NCI-H69 (cell line): Measurements from ENCODE around the gene CCNQ.

Source experiments
- DNase-seq: peaks from one replicate; lab custom pipeline; 2025; lab: John Stamatoyannopoulos, UW

Gene CCNQ

DNA sequence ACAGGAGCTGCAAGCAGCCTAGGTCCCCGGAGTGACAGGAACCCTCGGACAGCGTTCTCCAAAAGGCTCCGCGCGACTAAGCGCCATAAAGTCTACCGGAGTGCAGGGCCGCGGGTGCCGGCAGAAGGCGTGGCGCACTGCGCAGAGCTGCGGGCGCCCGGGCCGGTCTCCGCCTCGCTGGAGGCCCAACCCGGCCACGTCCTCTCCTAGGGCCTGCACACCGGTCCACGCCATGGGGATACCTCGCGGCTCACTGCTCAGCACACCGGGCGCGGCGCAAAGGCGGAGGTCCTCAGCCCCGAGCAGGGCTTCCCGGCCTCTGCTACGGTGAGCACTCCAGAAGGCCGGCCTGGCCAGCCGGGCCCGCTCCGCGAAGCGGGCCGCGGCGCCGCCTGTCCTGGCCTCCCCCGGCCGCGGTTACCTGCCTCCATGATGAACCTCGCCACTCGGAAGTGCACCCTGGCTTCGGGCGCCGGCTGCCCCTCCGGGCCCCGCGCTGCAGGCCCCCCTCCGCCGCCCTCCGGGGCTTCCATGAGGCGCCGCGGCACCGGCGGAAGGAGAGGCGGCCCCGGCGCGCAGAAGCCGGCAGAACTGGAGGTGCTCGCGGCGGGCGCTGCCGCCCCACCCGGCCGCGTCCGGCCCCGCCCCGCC is at the start of gene CCNQ:
CCNQ (minus strand) TSS at position 599 of the 651 bp plus-strand sequence; CDS start at position 533, 66 bp downstream.
- DNase-seq = peak; percentile 51

DNA sequence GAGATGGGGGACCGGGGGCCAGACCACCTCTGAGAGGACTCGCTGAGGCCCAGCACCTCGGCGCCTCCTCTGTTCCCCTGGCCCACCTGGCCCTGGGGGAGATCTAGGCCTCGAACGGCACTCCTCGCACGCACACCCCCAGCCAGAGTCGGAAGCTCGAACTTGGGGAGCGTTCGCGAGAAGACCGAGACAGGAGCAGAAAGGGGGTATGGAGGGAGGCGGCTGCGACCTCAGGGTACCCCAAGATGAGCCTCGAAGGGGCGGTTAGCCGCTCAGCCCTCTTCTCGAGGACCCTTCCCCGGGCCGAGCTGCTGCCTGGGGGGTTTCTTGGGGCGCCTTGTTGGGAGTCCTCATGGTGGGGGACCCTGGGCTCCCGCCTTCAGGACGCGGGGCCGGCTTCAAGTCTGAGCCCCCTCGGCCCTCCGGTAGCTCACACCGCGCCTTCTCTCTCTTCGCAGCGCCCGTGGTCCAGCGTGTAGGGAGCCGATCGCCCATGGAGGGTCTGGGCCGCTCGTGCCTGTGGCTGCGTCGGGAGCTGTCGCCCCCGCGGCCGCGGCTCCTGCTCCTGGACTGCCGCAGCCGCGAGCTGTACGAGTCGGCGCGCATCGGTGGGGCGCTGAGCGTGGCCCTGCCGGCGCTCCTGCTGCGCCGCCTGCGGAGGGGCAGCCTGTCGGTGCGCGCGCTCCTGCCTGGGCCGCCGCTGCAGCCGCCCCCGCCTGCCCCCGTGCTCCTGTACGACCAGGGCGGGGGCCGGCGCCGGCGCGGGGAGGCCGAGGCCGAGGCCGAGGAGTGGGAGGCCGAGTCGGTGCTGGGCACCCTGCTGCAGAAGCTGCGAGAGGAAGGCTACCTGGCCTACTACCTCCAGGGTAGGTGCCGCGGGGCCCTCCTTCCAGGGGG is 48.8 kb upstream of the CCNQ start:
- DNase-seq = no peak

DNA sequence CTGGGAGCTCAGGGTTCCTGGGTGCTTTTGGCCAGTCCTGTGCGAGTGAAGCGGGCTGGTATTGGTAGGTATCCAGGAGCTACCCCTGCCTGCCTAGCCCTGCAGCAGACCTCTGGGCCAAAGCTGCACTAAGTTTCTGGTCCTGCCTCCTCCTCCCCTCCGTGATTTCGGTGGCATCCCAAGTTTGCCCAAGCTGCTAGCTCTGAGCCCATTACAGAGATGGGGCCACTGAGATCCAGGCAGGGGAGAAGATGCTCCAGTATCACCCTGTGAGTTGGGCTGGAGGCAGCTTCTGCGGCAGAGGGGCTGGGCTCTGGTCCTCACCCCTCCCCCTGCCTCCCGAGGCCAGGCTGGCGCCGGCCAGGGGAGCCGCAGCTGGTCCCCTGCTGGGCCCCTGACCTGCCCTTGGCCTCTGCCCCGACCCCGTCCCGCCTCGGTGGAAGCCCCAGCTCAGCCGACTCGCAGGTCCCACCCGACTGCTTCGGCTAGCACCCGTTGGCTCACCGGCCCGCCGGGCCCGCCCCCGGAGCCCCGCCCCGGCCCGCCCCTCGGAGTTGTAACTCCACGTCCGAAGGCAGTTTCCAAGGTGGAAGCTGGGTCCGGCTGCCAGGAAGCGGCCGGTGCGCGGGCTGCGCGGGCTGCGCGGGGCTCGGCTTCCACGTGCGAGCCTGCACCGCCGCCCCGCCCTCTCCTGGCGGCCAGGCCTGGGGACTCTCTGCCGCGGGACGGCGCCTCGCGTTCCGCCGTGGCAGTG is 47.9 kb upstream of the CCNQ start, which contains the start of gene DUSP9:
DUSP9 (plus strand) TSS at position 584 of the 754 bp plus-strand sequence. CDS start 751 bp downstream, outside the sequence.
- DNase-seq = peak; percentile 67

DNA sequence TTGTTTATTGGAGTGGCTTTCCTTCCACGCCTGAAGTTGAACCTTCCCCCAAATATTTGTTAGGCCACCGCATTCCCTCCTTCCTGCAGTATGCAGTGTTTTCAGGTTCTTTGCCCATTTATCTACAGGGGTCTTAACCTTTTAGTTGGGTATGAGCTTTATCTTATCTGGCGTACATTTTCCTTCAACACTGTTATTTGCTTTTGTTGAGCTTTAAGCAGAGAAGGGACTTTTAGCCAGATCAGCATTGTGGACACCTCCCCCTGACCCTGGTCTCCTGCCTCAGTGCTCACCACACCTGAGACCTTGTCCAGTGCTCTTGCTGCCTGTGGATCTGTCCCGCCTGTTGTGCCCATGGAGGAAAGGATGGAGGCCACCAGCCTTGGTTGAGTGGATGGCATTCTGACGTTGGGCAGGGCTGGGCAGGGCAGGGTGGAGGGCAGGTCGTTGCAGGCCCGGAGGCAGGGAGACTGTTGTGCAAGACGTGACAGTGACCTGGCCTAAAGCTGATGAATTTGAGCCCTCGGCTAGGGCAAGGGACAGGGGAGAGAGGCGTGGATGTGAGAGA is 47.1 kb upstream of the CCNQ start:
- DNase-seq = no peak

DNA sequence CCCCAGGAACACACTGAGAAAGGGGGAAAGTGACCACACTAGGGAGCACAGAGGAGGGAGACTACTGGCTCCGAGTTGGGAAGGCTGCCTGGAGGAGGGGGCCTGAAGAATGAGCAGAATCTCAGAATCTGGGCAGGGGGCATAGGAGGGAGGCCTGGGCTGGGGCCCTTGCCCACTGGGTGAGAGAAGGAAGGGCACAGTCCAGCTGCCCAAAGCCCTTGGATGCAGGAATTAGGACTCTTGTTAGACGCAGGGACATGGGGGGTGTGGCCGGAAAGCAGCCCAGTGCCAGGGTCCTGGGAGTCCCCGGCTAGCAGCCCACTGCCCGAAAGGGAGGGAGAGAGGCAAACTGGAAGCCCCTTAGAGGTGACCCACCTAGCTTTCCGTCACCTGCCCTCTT is 46.2 kb upstream of the CCNQ start:
- DNase-seq = no peak

DNA sequence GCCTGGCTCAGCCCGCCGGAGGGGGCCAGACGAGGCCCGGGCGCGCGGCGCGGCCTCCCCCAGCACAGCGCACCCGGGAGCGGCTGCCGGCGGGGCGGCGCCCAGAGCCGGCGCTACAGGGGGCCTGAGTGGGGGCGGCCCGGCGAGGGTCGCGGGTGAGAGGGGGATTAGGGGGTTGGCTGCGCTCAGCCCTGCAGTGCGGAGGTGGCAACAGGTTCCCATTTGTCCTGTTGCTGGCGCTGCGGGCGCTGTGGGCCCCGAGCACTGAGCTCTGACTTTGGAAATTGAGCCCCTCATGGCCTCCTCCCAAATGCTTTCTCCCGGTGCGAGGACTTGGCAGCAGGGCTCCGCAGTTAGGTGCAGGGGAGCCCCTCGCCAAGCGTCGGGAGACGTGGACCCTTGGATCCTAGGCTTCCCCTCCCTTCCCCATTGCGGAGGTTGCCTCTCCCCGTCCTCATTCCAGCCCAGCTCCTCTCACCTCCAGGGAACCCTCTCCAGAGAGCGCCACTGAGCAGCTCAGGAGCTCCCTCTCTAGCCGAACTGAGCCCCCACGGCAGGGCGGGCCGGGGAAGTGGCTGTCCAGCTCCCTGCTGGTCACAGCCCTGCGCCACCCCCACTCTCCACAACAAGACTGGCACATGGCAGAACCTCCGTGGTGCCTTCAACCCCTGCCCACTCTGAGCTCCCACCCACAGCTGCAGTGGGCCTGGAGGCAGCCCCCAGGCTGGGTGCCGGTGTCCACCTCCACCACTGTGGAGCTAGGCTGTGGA is 45.6 kb upstream of the CCNQ start:
- DNase-seq = peak; percentile 34

DNA sequence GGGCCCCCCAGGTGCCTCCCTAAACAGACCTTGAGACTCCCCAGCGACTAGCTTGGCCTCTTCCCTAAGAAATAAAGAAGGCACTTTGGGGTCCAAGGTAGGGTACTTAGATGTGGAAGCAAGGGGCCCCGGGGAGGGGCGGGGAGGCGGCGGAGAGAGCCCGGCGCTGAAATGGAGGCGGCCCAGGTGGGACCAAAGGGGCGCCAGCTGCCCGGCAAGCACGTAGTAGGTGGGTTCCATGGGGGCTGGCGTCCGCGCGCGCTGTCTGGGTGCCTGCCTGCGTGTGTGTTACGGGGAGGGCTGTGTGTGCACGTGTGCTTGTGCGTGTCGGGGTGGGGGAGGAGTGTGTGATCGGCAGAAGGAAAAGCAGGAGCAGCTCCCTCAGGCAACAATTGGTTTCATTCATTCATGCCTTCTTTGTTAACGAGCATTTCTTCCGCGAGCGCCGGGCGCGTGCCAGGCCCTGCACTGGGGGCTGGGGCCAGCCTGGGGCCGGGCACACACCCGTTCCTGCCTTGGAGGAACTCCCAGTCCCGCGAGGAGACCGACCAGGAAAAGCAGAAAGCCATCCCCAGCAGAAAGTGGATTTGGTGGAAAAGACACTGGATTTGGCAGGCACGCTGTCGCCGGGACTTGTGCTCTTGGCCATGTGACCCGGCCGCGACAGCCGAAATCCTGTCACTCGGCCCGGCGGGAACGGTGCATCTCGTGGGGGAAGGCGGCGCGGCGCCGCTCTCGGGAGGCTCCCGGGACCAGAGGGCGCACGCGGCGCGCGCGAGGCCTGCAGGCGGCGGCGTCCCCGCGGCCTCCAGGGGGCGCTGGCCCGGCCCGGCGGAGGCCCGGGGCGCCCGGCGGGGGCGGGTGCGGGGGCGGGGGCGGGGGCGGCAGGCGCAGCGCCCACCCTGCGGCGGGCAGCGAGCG is 44.8 kb upstream of the CCNQ start:
- peak; percentile 49 for DNase-seq

DNA sequence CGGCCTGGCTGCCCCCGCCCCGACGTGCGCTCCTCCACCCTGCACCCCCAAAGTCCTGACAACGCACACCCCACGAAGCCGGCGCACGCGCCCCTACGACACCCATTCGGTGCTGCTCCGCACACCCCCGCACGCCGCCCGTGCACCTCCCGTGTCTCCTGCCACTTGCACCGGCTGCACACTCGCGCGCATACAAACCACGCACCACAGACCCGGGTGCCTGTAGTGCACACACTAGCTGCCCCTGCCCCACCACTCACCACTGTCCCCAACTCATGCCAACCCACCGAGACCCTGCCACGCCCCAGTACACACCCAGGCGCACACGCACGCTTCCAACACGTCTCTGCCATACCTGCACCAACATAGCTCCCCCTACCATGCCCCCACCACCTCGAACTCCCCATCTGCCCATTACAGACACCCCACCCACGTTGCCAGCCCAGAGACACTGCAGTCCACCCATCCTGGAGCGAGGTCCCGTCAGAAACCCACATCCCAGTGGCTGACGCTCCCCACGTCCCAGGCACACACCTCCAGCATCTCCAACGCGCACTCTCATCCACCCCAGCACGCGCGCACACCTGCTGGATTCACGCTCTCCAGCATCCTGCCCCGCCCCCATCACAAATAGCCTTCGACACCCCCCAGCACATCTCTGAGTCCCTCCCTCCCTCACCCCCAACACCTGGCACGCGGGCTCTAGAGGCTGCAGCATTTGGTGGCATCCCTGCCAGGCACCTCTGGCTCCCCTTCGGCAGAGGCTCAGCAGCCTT is 43.9 kb upstream of the CCNQ start:
- peak; percentile 43 for DNase-seq

DNA sequence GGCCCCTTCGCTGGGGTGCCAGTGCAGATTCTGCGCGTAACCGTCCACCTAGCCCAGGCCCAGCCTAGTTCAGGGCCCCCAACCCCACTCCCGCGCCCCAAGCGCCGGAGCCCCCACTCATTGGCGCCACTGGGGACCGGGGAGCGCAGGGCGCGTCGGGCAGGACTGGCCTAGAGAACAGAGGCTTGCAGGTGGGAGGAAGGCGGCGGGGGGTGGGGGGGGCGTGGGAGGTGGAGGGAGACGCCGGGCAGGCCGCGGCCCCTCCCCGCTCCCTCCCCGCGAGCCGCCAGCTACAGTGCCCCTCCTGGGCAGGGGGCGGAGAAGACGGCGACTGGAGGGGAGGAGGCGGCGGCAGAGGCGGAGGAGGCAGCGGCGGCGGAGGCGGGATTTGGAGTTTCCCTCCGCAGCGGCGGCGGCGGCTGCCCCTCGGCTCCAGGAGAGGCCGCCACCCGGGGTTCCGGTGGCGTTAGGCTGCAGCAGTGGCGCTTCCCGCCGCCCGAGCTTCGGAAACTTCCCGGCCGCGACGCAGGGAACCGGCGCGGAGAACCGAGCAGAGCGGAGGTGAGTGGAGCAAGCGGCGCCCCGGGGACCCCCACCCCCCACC is 43.2 kb upstream of the CCNQ start:
- DNase-seq = peak; percentile 64

DNA sequence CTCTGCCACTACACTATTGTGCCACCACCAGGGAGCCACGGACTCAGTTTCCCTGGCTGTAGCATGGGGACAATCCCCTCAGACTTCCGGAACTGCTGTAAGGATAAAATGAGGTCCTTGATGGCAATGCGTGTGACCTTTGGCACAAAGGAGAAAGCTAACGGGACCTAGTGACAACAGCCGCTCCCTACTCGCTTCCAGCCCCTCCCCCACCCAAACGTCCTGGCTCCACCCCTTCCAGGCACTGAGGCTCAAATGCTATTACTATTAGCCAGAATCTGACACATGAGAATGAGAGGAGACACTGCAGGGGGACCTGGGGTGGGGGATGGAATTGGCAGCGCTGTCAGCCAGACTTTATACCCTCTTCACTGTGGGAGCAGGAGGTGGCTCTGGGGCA is 42.7 kb upstream of the CCNQ start:
- DNase-seq = no peak

DNA sequence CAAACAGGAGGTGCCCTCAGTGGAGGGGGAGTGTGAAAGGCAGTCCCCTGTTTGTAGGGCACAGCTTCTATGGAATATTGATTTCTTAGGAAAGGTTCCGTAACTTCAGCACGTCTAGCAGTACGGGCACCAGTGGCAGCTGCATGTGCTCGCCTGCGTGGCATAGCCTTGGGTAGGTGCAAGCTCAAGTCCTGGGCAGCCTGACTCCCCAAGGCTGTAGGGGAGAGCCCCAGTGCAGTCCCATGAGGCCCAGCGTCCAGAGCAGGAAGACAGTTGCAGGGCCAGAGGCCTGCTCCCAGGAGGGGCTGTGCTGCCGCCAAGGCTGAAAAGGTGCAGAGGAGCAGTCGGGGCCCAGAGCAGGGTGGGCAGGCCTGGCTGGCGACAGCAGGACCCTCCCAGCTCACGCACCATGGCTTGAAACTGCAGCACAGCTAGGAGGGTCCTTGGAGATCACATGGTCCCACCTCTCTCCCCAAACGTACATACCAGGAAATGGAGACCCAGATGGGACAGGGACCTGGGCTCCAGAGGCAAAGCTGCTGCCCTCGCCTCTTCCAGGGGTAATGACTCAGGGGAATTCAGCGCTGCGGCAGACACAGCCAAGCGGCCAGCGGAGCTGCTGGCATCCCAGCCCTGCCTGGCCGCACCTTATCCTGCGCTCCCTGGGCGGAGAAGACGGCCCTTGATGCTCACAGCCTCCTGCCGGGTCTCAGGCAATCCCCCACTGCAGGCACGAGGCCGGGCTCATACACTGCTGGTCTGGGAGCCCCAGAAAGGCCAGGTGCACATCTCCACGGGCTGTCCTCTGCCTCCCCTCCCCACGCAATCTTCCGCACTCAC is 42.0 kb upstream of the CCNQ start:
- no peak for DNase-seq

DNA sequence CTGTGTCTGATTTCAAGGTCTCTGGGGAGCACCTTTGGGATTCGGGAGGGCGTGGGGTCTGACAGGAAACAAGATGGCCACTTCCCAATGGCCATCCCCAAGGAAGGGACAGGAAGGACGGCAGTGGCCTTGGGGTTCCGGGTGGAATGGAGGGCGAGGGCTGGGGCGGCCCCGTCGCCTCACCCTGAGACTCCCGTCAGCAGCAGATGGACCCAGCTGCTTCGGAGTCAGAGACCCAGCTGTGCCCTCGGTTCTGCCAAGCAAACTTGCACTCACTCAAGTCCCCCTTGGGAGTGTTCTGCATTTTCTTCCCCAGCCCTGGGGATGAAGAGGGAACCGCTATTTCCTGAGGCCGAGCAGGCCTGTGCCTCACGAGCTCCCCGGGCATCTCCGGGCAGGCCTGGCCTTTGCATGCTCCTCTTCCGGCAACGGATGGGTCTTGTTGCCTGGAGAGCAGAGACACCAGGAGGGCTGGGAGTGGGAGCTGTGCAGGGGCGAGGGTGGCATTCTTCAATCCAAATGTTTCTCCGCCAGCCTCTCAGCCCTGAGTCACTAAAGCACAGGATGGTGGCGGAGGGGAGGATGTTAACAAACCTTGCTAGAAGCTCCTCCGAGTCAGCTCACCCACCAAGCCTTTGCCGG is 41.2 kb upstream of the CCNQ start:
- DNase-seq = no peak

DNA sequence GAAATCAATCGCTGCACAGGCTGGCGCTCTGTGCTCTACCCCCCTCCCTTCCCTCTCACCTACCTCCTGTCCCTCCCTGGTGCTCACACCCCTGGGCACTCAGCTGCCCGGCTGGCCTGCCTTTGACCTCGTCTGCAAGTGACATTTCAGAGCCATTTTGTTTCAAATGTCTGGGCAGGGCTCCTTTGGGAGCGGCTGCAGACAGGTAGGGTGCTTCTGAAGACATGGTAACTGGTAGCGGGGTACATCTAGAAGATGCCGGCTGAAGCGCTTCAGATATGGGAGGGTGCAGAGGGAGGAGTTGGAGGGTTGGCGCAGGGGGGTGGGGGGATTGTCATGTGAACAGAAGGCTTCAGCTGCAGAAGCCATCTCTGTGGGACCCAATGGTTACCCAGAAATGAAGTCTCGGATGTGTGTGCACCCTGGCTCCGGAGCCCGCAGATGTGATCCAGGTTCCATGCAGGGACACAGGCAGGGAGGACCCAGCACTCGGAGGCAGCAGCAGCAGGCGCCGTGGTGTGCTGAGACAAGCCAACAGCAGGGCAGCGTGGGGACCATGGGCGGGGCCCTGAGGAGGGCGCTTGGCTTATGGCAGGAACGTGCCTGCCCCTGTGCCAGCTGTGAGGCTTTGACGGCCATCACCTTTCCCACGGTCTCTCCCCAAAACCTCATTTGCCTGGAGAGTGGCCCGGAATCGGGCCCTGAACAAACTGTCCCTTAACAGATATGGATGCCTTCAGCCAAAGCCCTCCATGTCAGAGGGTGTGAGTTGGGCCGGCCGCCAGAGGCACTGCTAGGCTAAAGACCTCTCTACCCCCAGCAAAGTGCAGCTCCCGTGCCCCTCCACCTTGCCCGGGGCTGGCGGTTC is 40.5 kb upstream of the CCNQ start:
- peak; percentile 29 for DNase-seq

DNA sequence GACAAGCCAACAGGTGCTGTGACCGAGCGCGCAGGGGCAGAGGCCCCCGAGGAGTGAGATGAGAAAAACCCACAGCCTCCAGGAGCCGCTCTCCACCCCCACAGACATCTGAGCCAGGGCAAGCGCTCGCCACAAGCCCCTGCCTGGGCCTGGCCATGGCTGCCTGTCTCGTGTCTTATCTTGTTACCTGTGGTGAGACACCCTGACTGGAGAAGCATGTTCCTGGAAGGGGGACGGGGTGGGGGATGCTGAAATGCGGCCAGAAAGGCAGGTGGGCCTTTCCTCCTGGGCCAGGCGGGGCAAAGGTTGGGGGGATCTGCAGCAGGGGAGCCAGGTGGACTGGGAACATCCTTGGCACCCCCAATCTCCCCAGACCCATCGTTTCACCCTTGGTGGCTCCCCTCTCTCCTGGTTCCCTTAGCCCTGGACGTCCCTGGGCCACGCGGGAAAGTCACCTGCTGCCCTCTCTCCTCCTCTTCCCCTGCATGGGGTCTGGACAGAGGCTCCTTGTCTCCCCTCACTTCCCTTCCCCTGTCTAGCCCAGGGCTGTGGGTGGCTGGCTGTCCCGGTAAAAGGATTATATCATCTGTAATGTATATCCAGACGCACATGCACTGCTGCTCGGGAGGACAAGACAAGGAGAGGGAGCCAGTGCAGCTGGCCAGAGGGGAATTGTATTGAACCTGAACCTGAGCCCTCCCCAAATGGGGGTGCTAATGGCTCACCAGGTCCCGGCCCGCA is 39.7 kb upstream of the CCNQ start:
- no peak for DNase-seq

DNA sequence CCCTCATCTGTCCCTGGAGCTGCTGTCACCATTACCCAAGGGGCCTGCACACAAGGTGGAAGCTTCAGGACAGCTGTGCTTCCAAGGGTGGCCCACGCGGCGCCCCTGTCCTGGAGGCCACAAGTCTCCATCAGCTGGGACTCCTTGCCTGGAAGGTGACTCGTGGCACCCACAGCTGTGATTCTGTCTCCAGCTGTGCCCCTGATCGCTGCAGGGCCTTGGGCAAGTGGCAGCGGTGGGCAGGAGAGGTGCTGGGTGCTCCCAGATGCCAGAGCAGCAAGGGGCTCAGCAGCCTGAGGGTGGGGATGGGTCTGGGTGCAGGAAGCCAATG is 39.1 kb upstream of the CCNQ start:
- DNase-seq = no peak
